HL-60/S4 treated with retinoic acid at 250 ng/mL for 4 days and 3 days (cell line): ENCODE results near the gene CEP120.

Experiments used
- in situ Hi-C: fragments of 300-500 bp; cut with MboI; formaldehyde crosslinking; loops from 2 replicates; pipeline ENCODE4 v1.7.0; 2022; ENCODE audit warnings: low sequenced_read_pairs

The CEP120 gene

DNA sequence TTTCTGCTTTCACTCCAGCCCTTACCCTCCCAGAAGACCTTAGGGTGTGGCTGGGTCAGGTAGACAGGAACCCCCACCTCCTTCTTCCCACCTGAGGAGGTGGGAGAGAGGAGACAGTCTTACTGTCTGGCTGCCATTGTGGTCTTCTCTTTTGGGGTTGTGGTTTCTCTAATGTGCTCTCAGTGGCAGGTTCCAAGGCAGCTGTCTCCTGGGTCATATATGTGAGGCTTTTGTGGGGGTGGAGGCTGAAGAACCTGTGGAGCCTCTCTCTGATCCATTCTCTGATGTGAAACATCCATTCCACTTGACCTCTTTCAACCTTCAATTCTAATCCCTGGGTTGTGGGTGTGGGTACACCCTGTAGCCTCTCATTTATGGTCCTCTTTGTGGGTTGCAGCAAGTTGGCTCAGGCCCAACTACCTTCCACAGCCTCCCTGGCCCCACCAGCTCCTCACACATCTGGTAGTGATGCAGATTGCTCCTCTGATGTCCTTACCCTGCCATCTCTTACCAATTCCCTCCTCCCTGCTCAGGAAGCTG is 118.4 kb downstream of the CEP120 start:
- in situ Hi-C loops: no loop called here

DNA sequence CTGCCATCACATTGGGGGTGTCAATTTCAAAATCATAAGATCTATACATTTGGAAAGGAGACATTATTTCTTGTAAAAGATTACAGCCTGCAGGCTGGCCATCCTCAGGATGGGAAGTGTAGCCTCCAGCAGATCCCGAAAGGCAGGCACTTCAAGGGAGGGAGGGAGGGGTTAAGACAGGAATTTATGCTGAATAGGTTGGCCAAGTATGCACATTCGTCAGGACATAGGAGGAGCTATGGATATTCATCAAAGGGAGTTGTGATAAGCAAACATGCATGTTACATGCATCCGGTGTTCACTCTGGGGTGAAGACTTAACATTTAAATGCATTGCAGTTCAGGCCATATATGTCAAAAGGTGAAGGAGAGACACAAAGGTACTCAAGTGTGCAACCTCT is 119.4 kb downstream of the CEP120 start:
- in situ Hi-C loops: no loop called here

DNA sequence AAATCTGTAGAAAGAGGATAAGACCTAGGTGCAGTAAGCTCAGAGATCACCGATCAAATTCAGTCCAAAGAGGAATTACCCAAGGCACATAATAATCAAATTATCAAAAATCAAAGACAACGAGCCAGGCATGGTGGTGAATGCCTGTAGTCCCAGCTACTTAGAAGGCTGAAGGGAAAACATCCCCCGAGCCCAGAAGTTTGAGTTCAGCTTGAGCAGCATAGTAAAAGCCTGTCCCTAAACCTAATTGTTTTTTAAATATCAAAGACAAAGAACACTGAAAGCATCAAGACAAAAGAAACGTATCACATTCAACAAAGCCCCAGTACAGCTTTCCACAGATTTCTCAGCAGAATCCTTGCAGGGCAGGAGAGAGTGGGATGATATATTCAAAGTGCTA is 122.9 kb downstream of the CEP120 start:
- in situ Hi-C loops: no loop called here

DNA sequence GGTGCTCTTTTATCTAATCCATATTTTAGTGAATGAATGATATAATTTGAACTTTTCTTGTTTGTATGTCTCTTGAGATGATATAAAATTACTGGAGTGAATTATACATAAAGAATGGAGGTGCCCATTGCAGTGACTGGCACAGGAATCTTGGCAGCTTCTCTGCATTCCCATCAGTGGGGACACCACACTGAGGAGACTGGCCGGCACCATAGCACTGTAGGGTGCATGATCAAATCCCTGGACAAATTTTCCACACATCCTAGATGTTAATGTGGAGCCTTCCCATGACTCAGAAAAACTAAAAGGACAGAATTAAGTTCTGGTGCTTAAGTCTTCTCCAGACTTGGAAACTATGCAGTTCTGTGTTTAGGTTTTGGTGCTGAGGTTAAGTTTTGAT is 124.1 kb downstream of the CEP120 start:
- in situ Hi-C loops: no loop called here

DNA sequence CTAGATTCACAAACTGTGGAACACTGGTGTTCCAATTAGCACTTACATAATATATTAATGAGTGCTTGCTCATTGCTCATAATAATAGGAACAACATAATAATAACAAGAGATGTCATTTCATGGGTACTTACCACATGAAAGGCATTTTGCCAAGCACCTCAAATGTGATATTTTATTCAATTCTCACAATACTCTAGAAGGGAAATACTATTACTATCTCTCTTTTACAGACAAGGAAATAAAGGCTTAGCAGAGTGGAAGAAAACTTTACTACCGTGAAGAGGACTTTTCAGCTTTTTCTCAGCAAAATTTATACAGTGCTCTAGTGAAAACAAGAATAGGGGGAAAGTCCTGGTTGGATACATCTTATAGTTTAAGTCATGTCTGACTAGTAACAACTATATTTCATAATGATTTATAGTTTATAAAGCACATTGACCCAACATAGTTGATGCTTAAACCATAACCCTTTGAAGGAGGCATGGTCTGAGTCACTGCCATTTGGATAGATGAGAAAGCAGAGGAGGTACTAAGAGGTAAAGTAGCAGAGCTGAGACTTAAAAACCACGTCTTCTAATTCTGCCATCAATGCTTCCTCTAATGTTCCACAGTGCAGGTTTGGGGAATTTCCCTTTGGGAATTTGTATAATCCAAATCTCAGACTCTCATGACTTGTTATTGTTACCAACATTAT is 124.7 kb downstream of the CEP120 start:
- in situ Hi-C loops: no loop called here

DNA sequence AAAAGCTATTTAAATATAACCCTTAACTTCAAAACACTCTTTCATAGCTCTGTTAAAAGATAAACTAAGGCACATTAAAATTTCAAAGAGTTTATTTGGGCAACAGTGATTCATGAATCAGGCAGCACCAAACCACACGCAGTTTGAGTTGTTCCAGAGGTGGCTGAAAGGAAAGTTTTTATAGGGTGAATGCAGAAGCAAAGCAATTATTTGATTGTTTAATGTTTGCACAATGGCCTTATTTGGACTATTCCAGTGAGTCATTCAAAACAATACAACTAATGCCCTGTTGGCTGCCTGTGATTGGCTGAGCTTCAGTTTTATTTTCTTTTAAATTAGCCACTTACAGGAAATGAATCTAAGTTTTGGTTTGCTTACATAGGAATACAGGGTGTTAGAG is 125.3 kb downstream of the CEP120 start:
- in situ Hi-C loops: no loop called here

DNA sequence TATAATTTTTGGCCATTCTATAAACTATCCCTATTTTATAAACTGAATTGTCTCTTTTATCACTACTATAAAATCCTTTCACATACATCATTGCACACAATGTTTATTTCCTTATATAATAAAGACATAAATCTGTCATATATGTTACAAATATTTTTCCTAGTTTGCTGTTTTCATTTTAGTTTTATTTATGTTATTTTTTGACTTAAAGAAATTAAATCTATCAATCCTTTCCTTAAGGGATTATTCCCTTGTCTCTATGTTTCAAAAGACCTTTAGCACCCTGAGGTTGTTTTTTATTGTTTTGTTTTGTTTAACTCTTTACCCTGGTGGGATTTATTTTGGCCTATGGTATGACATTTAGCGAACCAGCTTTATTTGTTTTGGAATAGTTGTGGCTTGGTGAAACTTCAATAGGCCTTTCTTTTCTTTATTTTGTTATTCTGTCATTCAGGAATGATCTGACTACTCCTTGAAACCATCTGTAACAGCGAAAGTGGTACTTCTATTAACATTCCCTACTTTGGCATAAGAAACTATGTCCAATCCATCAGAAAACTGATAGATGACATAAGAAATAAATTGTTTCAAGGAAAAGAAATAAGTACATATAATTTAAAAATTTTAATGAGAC is 125.9 kb downstream of the CEP120 start:
- in situ Hi-C loops: no loop called here
